ENCODE data around the gene PPP2R3B.

The PPP2R3B gene

GRCh38 chrX:291411-291901 is 95.3 kb downstream of the PPP2R3B start:
- DNase-seq = no peak

DNA sequence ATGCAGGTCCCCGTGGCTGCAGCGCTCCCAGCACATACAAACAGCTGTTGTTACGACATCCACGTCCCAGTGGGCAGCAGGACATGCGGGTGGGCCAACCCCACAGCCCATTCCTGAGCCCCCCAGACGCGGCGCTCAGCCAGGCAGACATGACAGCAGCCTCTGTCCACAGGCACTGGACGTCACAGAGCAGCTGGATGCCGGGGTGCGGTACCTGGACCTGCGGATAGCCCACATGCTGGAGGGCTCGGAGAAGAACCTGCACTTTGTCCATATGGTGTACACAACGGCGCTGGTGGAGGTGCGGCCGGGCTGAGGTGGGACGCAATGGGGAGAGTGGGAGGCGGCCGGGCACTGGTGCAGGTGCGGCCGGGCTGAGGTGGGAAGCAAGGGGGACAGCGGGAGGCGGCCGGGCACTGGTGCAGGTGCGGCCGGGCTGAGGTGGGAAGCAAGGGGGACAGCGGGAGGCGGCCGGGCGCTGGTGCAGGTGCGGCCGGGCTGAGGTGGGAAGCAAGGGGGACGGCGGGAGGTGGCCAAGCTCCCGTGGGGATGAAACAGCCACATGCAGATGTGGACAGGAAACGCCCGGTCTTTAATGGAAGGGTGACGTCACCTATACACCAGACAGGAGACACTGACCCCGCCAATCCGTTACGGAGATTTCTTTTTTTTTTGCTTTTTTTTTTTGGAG is 96.1 kb downstream of the PPP2R3B start:
- no peak for DNase-seq

DNA sequence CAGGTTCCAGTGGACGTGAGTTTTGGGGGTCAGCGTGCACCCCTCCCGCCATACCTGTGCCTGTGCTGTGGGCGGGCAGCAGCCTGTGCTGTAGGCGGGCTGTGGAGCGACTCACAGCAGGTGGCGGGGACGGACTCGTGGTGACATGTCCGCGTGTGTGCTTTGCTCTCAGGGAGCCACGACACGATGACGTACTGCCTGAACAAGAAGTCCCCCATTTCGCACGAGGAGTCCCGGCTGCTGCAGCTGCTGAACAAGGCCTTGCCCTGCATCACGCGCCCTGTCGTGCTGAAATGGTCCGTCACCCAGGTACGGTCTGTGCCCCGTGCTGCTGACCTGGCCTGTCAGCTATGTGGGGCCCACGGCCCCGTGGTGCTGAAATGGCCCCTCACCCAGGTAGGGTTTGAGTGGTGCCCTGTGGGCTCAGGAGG is 98.1 kb downstream of the PPP2R3B start:
- no peak for DNase-seq

GRCh38 chrX:287670-288069 is 99.0 kb downstream of the PPP2R3B start:
- no peak for DNase-seq

DNA sequence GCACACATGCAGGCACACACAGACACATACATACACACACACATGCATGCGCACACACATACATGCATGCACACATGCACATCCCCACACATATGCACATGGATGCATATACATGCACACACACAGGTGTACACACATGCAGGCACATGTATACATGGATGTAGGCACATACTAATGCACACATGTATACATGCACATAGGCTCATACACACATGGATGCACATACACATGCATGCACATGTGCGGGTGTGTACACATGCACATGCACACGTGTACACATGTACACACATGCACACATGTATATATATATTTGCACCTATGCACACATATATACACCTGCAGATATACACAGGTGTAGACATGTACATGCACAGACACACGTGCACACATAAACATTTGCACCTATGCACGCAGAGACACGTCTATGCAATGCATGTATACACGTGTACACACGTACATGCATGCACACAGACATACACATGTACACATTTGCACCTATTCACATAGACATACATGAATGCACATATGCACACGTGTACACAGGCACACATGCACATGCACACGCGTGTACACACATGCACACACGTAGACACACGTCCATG is 101.5 kb downstream of the PPP2R3B start:
- no peak for DNase-seq
